Activated T-cell treated with anti-CD3 and anti-CD28 coated beads, Interleukin-2, amount 50 U/mL, for 4 hours (primary cell): Measurements from ENCODE around the gene MEIS2. TPM values are rescaled to one million over a fixed set of nuclear protein-coding genes. Genes with fewer than 3 reads are reported as not detected.

Source experiments
- ATAC-seq, 2 donors: fragments of 200-7000 bp; cut with Tn5 transposase; one replicate each; pipeline ENCODE4 v1.10.0; 2021
- DNase-seq: peaks from one replicate; pipeline ENCODE4 v3.0.0-alpha.2; 2020
- H3K27me3 Mint-ChIP-seq: one replicate; pipeline ENCODE4 v1.8.0; 2021; ENCODE audit warnings: low read depth, mixed read lengths
- H3K36me3 Mint-ChIP-seq: one replicate; pipeline ENCODE4 v1.8.0; 2022; ENCODE audit warnings: mixed read lengths; ENCODE audit not compliant: insufficient read depth
- H3K4me1 Mint-ChIP-seq: one replicate; pipeline ENCODE4 v1.8.0; 2021; ENCODE audit warnings: low read depth, mixed read lengths
- H3K4me3 Mint-ChIP-seq: one replicate; pipeline ENCODE4 v1.8.0; 2021; ENCODE audit warnings: mild to moderate bottlenecking, moderate library complexity, mixed read lengths
- H3K9me3 Mint-ChIP-seq: one replicate; pipeline ENCODE4 v1.8.0; 2021; ENCODE audit warnings: mixed read lengths
- total RNA-seq, 3 donors: library from RNA; stranded (reverse); gene quantifications; one replicate each; pipeline ENCODE4 v1.2.1, GENCODE V29; 2021

The MEIS2 gene
- total RNA-seq, 3 donors from 2014 or later, result 0.20 TPM; not detected in 2

DNA sequence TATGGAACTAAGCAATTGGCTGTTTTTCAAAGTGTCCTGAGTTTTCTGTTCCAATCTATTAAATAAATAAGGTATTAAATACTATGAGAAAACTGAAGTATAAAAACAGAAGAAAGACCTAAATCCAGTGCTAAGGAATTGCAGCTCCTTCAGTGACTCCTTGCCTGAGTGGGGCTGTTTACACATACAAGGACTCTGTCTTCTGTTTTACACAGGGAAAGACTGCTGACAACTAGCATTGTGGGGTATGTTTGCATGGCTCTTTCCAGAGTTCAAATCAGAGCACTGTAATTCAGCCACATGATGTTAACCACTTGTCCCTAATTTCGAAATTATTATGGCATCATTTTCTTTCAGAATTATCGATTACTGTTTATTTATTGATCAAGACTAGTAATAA is 31.3 kb upstream of the MEIS2 start:
- DNase-seq, result no peak
- no peaks in the 10 kb centered on the region for H3K9me3 Mint-ChIP-seq

GRCh38 chr15:37130356-37130755 is 30.0 kb upstream of the MEIS2 start:
- Mint-ChIP-seq H3K9me3 (no peaks in the 10 kb centered on the region), H3K36me3 (no peaks in the 10 kb centered on the region), H3K4me3 (no peak overlapping the region), H3K4me1 (no peaks in the 10 kb centered on the region), H3K27me3 (peaks cover 4% of the 10 kb centered on the region)
- ATAC-seq (no peak), DNase-seq (no peak)

More for the DNA sequence above, 31.3 kb upstream of the MEIS2 start:
- Mint-ChIP-seq H3K27me3 (peaks cover 4% of the 10 kb centered on the region), H3K4me3 (no peak overlapping the region), H3K4me1 (no peaks in the 10 kb centered on the region), H3K36me3 (no peaks in the 10 kb centered on the region)
- ATAC-seq, result no peak

DNA sequence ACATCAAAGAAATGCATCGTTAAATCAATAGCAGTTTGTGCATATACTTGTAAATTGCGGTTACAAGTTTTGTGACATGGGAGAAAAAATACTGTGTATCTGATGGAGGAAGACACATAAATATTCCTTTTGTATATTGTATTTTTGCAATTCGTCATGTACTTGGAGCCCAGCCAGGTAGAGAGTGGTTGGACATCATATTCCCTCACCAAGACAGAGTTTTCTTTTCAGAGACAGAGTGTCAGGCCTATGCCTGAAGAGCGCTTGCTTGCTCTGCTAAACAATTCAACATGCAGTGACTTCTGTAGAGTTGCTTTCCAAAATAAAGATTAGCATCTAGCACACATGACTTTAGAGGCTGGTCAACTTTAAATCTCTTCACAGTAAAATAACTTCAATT is 24.8 kb upstream of the MEIS2 start:
- ATAC-seq, result no peak
- Mint-ChIP-seq H3K4me1 (no peaks in the 10 kb centered on the region), H3K9me3 (no peaks in the 10 kb centered on the region), H3K27me3 (peaks cover 8% of the 10 kb centered on the region), H3K4me3 (no peak overlapping the region), H3K36me3 (no peaks in the 10 kb centered on the region)
- no peak for DNase-seq

DNA sequence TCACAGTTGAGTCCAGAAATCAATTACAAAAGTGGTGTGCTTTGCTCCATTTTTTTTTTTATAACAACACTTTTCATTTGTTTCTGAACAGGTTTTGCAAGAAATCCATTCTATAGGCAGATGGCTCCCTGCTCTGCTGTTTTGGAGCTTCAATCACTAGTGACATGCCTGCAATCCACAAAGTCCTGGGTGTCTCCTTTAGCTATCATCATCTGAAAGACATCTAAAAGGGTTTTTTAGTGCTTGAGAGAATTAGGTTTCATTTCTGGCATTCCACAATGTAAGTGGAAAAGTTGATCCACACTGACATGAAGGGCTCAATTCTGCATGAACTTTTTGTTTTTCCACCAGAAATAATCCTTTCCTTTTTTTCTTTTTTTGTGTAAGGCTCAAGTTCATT is 24.0 kb upstream of the MEIS2 start:
- Mint-ChIP-seq H3K4me3 (no peak overlapping the region), H3K27me3 (peaks cover 8% of the 10 kb centered on the region), H3K4me1 (no peaks in the 10 kb centered on the region), H3K36me3 (no peaks in the 10 kb centered on the region), H3K9me3 (no peaks in the 10 kb centered on the region)
- no peak for ATAC-seq
- no peak for DNase-seq

GRCh38 chr15:37122703-37123102 is 22.4 kb upstream of the MEIS2 start:
- no peaks in the 10 kb centered on the region for H3K4me1 Mint-ChIP-seq
- no peaks in the 10 kb centered on the region for H3K36me3 Mint-ChIP-seq
- DNase-seq, result no peak
- peaks cover 8% of the 10 kb centered on the region for H3K27me3 Mint-ChIP-seq
- ATAC-seq, result no peak
- H3K9me3 Mint-ChIP-seq, result no peaks in the 10 kb centered on the region
- no peak overlapping the region for H3K4me3 Mint-ChIP-seq

GRCh38 chr15:37121492-37121891 is 21.1 kb upstream of the MEIS2 start:
- Mint-ChIP-seq H3K36me3 (no peaks in the 10 kb centered on the region), H3K27me3 (peaks cover 8% of the 10 kb centered on the region), H3K4me1 (no peaks in the 10 kb centered on the region), H3K9me3 (no peaks in the 10 kb centered on the region), H3K4me3 (no peak overlapping the region)
- ATAC-seq (no peak), DNase-seq (no peak)

- no peak for DNase-seq
- Mint-ChIP-seq H3K4me1 (no peaks in the 10 kb centered on the region), H3K9me3 (no peaks in the 10 kb centered on the region), H3K4me3 (no peak overlapping the region), H3K27me3 (peaks cover 27% of the 10 kb centered on the region), H3K36me3 (no peaks in the 10 kb centered on the region)
- ATAC-seq, result no peak
Measured at GRCh38 chr15:37117030-37117429, 16.7 kb upstream of the MEIS2 start.

DNA sequence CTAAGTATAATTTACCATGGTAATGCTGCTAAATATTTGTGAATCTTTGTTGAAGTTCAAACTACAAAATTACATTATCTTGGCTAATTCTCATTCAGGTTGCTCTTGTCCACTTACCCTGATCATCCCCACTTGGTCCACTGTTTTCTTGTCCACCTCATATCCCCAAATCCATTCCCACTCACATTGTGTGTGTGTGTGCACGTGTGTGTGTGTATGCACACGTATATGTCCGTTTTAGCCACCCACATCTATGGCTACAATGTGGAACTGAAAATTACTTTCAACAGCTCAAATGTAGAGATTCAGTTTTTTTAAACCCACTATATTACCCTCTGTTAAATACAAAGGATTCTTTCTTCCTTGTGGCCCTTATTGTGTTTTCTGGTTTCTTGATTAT is 15.2 kb upstream of the MEIS2 start:
- ATAC-seq, result no peak
- Mint-ChIP-seq H3K4me1 (peaks cover 9% of the 10 kb centered on the region), H3K36me3 (no peaks in the 10 kb centered on the region), H3K9me3 (no peaks in the 10 kb centered on the region), H3K27me3 (peaks cover 39% of the 10 kb centered on the region), H3K4me3 (no peak overlapping the region)
- no peak for DNase-seq

GRCh38 chr15:37112971-37113670 is 12.8 kb upstream of the MEIS2 start:
- Mint-ChIP-seq H3K36me3 (no peaks in the 10 kb centered on the region), H3K4me3 (no peak overlapping the region), H3K27me3 (peaks cover 62% of the 10 kb centered on the region), H3K9me3 (peaks cover 3% of the 10 kb centered on the region), H3K4me1 (peaks cover 9% of the 10 kb centered on the region)
- DNase-seq, result no peak
- no peak for ATAC-seq

DNA sequence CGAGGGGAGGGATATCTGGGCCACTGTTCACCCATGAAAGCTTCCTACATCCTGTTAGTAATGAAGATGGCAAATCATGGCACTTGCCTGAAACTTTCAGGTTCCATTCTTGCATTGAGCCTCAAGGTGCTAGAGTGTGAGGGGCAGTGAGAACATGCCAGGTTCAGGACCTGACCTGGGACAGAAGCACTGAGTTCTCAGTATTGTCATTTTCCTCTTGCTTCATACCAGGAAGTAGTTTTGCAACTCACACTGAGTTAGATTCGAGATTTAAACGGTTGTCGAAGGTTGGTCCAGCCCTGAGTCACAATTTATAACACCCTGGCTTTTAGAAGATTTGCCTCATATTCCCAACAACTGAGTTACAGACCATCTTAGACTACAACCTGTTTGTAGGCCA is 11.8 kb upstream of the MEIS2 start:
- no peaks in the 10 kb centered on the region for H3K36me3 Mint-ChIP-seq
- ATAC-seq, result no peak
- H3K4me3 Mint-ChIP-seq, result no peak overlapping the region
- H3K27me3 Mint-ChIP-seq, result peaks cover 71% of the 10 kb centered on the region
- peaks cover 9% of the 10 kb centered on the region for H3K4me1 Mint-ChIP-seq
- H3K9me3 Mint-ChIP-seq, result peaks cover 3% of the 10 kb centered on the region
- no peak for DNase-seq

GRCh38 chr15:37111427-37111717 is 11.0 kb upstream of the MEIS2 start:
- no peak for ATAC-seq
- Mint-ChIP-seq H3K4me3 (no peak overlapping the region), H3K36me3 (no peaks in the 10 kb centered on the region), H3K27me3 (peaks cover 77% of the 10 kb centered on the region), H3K9me3 (peaks cover 3% of the 10 kb centered on the region), H3K4me1 (peaks cover 9% of the 10 kb centered on the region)
- DNase-seq, result no peak

GRCh38 chr15:37109872-37110572 is 9.7 kb upstream of the MEIS2 start:
- H3K4me3 Mint-ChIP-seq, result no peak overlapping the region
- H3K4me1 Mint-ChIP-seq, result peaks cover 9% of the 10 kb centered on the region
- no peak for ATAC-seq
- no peak for DNase-seq
- no peaks in the 10 kb centered on the region for H3K36me3 Mint-ChIP-seq
- peaks cover 85% of the 10 kb centered on the region for H3K27me3 Mint-ChIP-seq
- H3K9me3 Mint-ChIP-seq, result peaks cover 3% of the 10 kb centered on the region

DNA sequence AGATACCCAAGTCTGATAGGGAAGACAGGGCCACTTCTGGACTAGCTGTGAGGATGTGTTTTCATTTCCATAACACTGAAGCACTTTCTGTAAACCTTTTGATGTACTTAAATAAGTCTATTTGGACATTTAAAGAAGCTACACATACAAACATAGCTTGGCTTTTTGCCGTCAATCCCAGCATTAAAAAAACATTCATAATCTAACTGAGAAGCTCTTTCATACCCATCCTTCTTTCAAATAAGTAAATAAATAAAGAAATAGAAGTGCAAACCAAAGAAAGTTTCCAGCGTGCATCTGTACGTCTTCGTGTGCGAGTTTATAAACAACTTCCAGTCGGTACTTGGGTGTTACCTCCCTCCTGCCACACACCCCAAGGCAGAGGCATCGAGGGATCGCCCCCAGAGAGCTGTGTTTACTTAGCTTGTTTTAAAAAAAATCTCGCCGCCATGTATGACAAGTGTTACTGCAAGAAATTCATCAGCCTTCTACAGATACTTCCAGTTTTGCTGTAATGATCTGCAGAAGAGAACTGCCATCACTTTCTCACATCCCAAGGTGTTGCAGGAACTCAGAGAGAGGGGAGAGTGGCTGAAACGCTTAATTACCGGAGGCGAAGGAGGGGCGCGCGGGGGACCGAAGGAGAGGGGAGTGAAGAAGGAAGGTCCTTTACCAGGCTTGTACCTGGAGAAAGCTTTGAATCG is 9.0 kb upstream of the MEIS2 start:
- ATAC-seq (no peak), DNase-seq (no peak)
- Mint-ChIP-seq H3K4me1 (peaks cover 9% of the 10 kb centered on the region), H3K27me3 (peaks cover 90% of the 10 kb centered on the region), H3K36me3 (no peaks in the 10 kb centered on the region), H3K4me3 (no peak overlapping the region), H3K9me3 (peaks cover 3% of the 10 kb centered on the region)

DNA sequence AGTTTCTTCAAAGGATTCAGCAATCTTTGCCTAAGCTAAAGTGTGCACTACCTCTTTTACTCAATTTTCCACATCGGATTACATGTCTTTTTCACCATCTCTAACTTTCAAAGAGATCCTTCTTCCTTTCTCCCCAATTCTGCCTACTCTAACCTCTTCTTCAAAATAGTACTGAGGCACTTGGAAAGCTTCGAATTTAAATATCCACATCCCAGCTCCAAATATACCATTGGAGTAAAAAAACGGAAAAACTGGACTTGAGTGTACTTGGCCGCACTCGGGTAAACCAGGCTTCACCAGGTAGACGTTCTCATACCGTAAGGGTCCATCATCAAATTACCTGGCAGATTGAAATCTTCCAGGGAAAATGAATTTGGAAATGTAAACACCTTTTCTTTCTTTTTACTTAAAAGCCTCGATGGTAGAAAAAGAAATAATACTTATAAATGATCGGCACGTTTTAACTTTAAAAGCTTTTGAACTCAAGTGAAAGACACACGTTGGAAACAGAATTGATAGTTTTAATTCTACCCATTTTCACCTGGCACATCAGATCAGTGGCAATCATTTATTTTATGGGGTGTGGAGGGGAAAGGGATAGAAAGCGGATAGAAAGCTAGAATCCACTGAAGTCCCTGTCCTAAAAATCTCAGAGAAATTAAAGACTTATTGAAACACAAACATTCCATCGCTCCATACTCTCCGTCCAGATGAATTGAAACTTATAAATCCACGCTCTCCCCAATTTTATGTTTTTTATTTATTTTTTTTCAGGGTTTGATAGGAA is 8.2 kb upstream of the MEIS2 start:
- no peak for DNase-seq
- peaks cover 7% of the 10 kb centered on the region for H3K9me3 Mint-ChIP-seq
- H3K36me3 Mint-ChIP-seq, result no peaks in the 10 kb centered on the region

More for the DNA sequence above, 8.2 kb upstream of the MEIS2 start:
- no peak for ATAC-seq
- Mint-ChIP-seq H3K4me3 (no peak overlapping the region), H3K27me3 (peaks cover 92% of the 10 kb centered on the region), H3K4me1 (peaks cover 9% of the 10 kb centered on the region)
